Endothelial cell of umbilical vein (primary cell): ENCODE data around the gene KCP. TPM values are rescaled to one million over a fixed set of nuclear protein-coding genes. Genes with fewer than 3 reads are reported as not detected.

ENCODE experiments used
- BruUV-seq: library from RNA; stranded (reverse); fragments of 400-500 nt; replicated peaks from 2 replicates; lab custom pipeline; 2021; lab: Mats Ljungman, UMichigan
- CTCF ChIA-PET: fragments of 300-600, 350-600 bp; sonication (Branson Sonifier 250); formaldehyde crosslinking; loops from one replicate; lab custom pipeline; 2021; ENCODE audit warnings: antibody characterized with exemption, inconsistent platforms; lab: Charles Lee
- POLR2A ChIA-PET: fragments of 300-600, 350-600 bp; sonication (Branson Sonifier 250); formaldehyde crosslinking; loops from one replicate; lab custom pipeline; 2021; ENCODE audit warnings: antibody characterized with exemption, inconsistent platforms; lab: Charles Lee
- DNase-seq: peaks from one replicate; pipeline ENCODE4 v3.0.0-alpha.2; 2011; ENCODE audit warnings: low read depth, low spot score
- FAIRE-seq: peaks from 2 replicates; lab custom pipeline; 2011; peaks lifted over from hg19 to GRCh38; lab: Jason Lieb, UNC
- H2AFZ ChIP-seq: 2 replicates; pipeline ENCODE4 v1.6.0; 2012; ENCODE audit warnings: low read depth, low read length, control low read depth, inconsistent platforms
- H3K27ac ChIP-seq: 2 replicates; pipeline ENCODE4 v1.5.1; 2011; ENCODE audit warnings: low read depth, mild to moderate bottlenecking, control low read depth, low read length, moderate library complexity; ENCODE audit not compliant: insufficient read depth
- H3K27me3 ChIP-seq, 2 experiments: 2 replicates each; pipeline versions ENCODE4 v1.6.0 to v1.6.1; 2011; ENCODE audit warnings: low read length in 2 of 2, mixed read lengths in 1 of 2; ENCODE audit not compliant: control insufficient read depth in 2 of 2, insufficient read depth in 2 of 2
- H3K36me3 ChIP-seq, 2 experiments: 2 replicates in 1 of 2; 3 replicates in 1 of 2; pipeline ENCODE4 v1.5.1; 2011; ENCODE audit warnings: low read length in 2 of 2, mild to moderate bottlenecking in 1 of 2, moderate library complexity in 1 of 2; ENCODE audit not compliant: control insufficient read depth in 2 of 2, insufficient read depth in 2 of 2; ENCODE audit errors: extremely low read depth in 1 of 2
- H3K4me1 ChIP-seq: 3 replicates; pipeline ENCODE4 v1.5.1; 2011; ENCODE audit warnings: mild to moderate bottlenecking, low read length; ENCODE audit not compliant: control insufficient read depth, insufficient read depth; ENCODE audit errors: extremely low read depth
- H3K4me2 ChIP-seq: 2 replicates; pipeline ENCODE4 v1.6.1; 2011; ENCODE audit warnings: low read length, control low read depth, mixed read lengths; ENCODE audit not compliant: insufficient read depth
- H3K4me3 ChIP-seq, 3 experiments: fragments of 200-600 bp in 1 of 3; sonication (generic), shearing (Covaris generic) in 1 of 3; replicated peaks in 1 of 3; 2 replicates each; pipeline ENCODE4 v1.5.1; 2011 to 2016; ENCODE audit warnings: control low read depth in 3 of 3, low read length in 3 of 3, mild to moderate bottlenecking in 2 of 3, inconsistent platforms in 1 of 3, low read depth in 1 of 3, moderate library complexity in 1 of 3; ENCODE audit not compliant: insufficient read depth in 1 of 3
- H3K79me2 ChIP-seq: 2 replicates; pipeline ENCODE4 v1.6.0; 2012; ENCODE audit warnings: low read length, inconsistent platforms; ENCODE audit not compliant: control insufficient read depth, insufficient read depth
- H3K9ac ChIP-seq: replicated peaks from 2 replicates; pipeline ENCODE3; 2011; ENCODE audit warnings: low read length, control low read depth; ENCODE audit not compliant: insufficient read depth; ENCODE audit errors: extremely low read depth
- H3K9me1 ChIP-seq: replicated peaks from 3 replicates; pipeline ENCODE4 v1.6.0; 2011; ENCODE audit warnings: mild to moderate bottlenecking, low read length; ENCODE audit not compliant: control insufficient read depth, insufficient read depth; ENCODE audit errors: extremely low read depth
- H3K9me3 ChIP-seq: replicated peaks from 2 replicates; pipeline ENCODE4 v1.5.1; 2012; ENCODE audit warnings: low read length, inconsistent platforms; ENCODE audit not compliant: control insufficient read depth, insufficient read depth
- H4K20me1 ChIP-seq: replicated peaks from 2 replicates; pipeline ENCODE3; 2011; ENCODE audit warnings: mild to moderate bottlenecking, low read length; ENCODE audit not compliant: control insufficient read depth, insufficient read depth; ENCODE audit errors: extremely low read depth
- EZH2 ChIP-seq: IDR thresholded peaks from 2 replicates; pipeline ENCODE4 v1.6.1; 2012; ENCODE audit warnings: borderline replicate concordance, low read depth, mild to moderate bottlenecking, moderate library complexity, low read length, inconsistent platforms; ENCODE audit not compliant: severe bottlenecking
- FOS ChIP-seq: IDR thresholded peaks from 2 replicates; pipeline ENCODE4 v1.6.1; 2011; ENCODE audit warnings: mild to moderate bottlenecking, low read length, moderate library complexity, borderline replicate concordance; ENCODE audit not compliant: insufficient read depth
- GATA2 ChIP-seq: IDR thresholded peaks from 2 replicates; pipeline ENCODE4 v1.7.0; 2011; ENCODE audit warnings: low read depth, mild to moderate bottlenecking, moderate library complexity, mixed read lengths, low read length; ENCODE audit not compliant: insufficient read length, insufficient read depth
- JUN ChIP-seq: IDR thresholded peaks from 2 replicates; pipeline ENCODE4 v1.6.1; 2011; ENCODE audit warnings: borderline replicate concordance, low read depth; ENCODE audit not compliant: insufficient read length, insufficient read depth
- MYC ChIP-seq: IDR thresholded peaks from one replicate; pipeline ENCODE4 v1.6.1; 2011; ENCODE audit warnings: mild to moderate bottlenecking, low read depth, low read length
- POLR2AphosphoS5 ChIP-seq: IDR thresholded peaks from 2 replicates; pipeline ENCODE4 v1.6.1; 2012; ENCODE audit warnings: low read depth, mild to moderate bottlenecking, control low read depth, low read length, moderate library complexity; ENCODE audit not compliant: insufficient read depth
- dilution Hi-C: fragments of 300-500 bp; cut with MboI; formaldehyde crosslinking; loops from one replicate; pipeline ENCODE4 v1.15.0; 2019; ENCODE audit warnings: low sequenced_read_pairs; ENCODE audit not compliant: extremely low pct_ligation_motif_present
- intact Hi-C: fragments of 100-400 bp; cut with micrococcal nuclease; formaldehyde crosslinking; loops from one replicate; pipeline ENCODE4 v1.10.0; 2022
- polyA plus RNA-seq, 4 experiments: library from polyadenylated mRNA; depleted of rRNA in 3 of 4; stranded (reverse) in 3 of 4; unstranded in 1 of 4; fragments of >200 nt; gene quantifications; 2 replicates each; pipeline versions ENCODE4 v1.2.1 to v1.2.3, GENCODE V29; 2011 to 2012; ENCODE audit warnings: missing spikeins in 1 of 4
- total RNA-seq: library from RNA; stranded (reverse); gene quantifications from 2 replicates; pipeline ENCODE4 v1.2.3, GENCODE V29; 2021

Gene KCP
- total and polyA plus RNA-seq, 2 donors (not counting 3 experiments of a cell fraction or from before 2014, with no cell fraction given): not detected

DNA sequence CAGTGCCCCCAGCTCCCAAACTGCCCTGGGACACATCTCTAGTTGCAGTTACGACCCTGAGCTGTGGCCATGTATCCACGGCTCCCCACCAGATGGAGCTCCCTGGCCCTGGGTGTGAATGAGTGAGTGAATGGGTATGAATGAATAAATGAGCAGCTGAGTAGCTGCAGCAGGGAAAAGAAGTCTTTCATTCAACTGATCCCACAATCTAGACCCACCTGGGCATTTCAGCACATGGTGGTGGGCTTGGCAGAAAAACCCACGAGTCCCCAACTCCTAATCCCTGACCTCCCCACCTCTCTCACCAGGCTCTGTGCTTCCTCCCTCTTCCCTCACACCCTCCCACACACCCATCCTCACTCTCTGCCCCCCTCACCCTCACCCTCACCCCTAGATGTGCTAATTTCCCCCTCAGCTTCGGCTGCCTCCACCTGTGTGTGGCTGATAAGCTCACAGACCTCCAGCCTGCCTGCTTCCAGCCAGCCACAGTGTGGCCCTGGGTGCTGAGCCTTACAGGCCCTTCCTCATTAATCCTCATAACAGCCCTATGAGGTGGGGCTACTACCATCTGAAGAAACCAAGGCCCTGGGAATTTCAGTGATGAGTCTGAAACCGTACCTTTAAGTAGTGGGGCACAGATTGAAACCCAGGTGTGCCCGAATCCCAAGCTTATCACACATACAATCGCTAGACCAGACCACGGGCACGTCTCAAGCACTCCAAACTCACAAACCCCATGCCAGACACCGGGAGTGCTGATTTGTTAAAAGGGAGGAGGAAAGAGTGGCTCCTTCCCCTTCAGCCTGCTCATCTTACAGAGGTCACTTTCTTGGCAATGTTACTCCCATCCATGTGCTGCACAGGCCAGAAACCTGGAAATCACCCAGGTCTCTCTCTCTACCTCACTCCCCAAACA is 50.1 kb downstream of the KCP start:
- no peaks in the 10 kb centered on the region for H4K20me1 ChIP-seq
- no peak for TF ChIP-seq GATA2
- no peak for TF ChIP-seq EZH2
- TF ChIP-seq POLR2AphosphoS5: no peak
- TF ChIP-seq JUN: no peak
- TF ChIP-seq FOS: no peak
- TF ChIP-seq MYC: no peak
- intact Hi-C loops (no loop called here), dilution Hi-C loops (no loop called here)
- H3K36me3 ChIP-seq: peaks cover 0 to 21% of the 10 kb centered on the region in 2 experiments
- no peak overlapping the region for H3K4me3 ChIP-seq
- DNase-seq (no peak), FAIRE-seq (no peak)
- no TSS peak for BruUV-seq
- H2AFZ ChIP-seq: no peak overlapping the region
- no peaks in the 10 kb centered on the region for H3K27me3 ChIP-seq
- POLR2A ChIA-PET: interaction anchor here (1.0 kb wide), 1 partner anchor 10 kb away, joined by 3 read pairs; no protein-coding TSS in a partner anchor
- no peak overlapping the region for H3K9ac ChIP-seq
- H3K4me1 ChIP-seq: peaks cover 9% of the 10 kb centered on the region
- H3K9me1 ChIP-seq: no peaks in the 10 kb centered on the region
- peaks cover 10% of the 10 kb centered on the region for H3K79me2 ChIP-seq
- no peak overlapping the region for H3K27ac ChIP-seq
- H3K4me2 ChIP-seq: no peak overlapping the region
- no peaks in the 10 kb centered on the region for H3K9me3 ChIP-seq
- CTCF ChIA-PET: interaction anchor here (0.6 to 1.5 kb wide), 8 partner anchors 10 to 230 kb away, joined by 3 to 18 read pairs (median 3); no protein-coding TSS in a partner anchor
